Panc1 (cell line): ENCODE data around the gene FLT3. TPM values are rescaled to one million over a fixed set of nuclear protein-coding genes. Genes with fewer than 3 reads are reported as not detected.

ENCODE experiments used
- ATAC-seq: fragments of 200-7000 bp; cut with Tn5 transposase; 2 replicates; pipeline ENCODE4 v1.9.1; 2020; ENCODE audit warnings: mild to moderate bottlenecking, moderate library complexity
- BruUV-seq: library from RNA; stranded (reverse); fragments of 400-500 nt; replicated peaks from 2 replicates; lab custom pipeline; 2021; lab: Mats Ljungman, UMichigan
- CTCF ChIA-PET: fragments of 300-600 bp; sonication (Branson Sonifier 250); formaldehyde crosslinking; loops from one replicate; lab custom pipeline; 2022; ENCODE audit warnings: antibody characterized with exemption; lab: Charles Lee
- POLR2A ChIA-PET: fragments of 300-600 bp; sonication (Branson Sonifier 250); formaldehyde crosslinking; loops from one replicate; lab custom pipeline; 2022; ENCODE audit warnings: antibody characterized with exemption; lab: Charles Lee
- DNase-seq: peaks from one replicate; pipeline ENCODE4 v3.0.0-alpha.2; 2010; ENCODE audit warnings: low read depth, low spot score
- H3K27ac ChIP-seq: 2 replicates; pipeline ENCODE4 v1.5.1; 2011; ENCODE audit warnings: mild to moderate bottlenecking, low read length, inconsistent platforms
- H3K27me3 ChIP-seq: fragments of 200-500 bp; sonication (Bioruptor generic); 2 replicates; pipeline ENCODE4 v1.6.0; 2014; ENCODE audit warnings: low read length, inconsistent platforms; ENCODE audit not compliant: control insufficient read depth, insufficient read depth
- H3K36me3 ChIP-seq: fragments of 200-500 bp; sonication (Bioruptor generic); 2 replicates; pipeline ENCODE4 v1.5.1; 2014; ENCODE audit warnings: inconsistent platforms, mild to moderate bottlenecking, low read length, moderate library complexity; ENCODE audit not compliant: control insufficient read depth, insufficient read depth
- H3K4me1 ChIP-seq: 2 replicates; pipeline ENCODE4 v1.5.1; 2011; ENCODE audit warnings: inconsistent platforms, mild to moderate bottlenecking, low read length, moderate library complexity; ENCODE audit not compliant: control insufficient read depth, insufficient read depth
- H3K4me3 ChIP-seq, 2 experiments: 2 replicates each; pipeline ENCODE4 v1.5.1; 2011 to 2012; ENCODE audit warnings: low read depth in 2 of 2, low read length in 2 of 2, mild to moderate bottlenecking in 2 of 2, inconsistent platforms in 1 of 2, moderate library complexity in 1 of 2
- H3K9me3 ChIP-seq: fragments of 200-500 bp; sonication (Bioruptor generic); 2 replicates; pipeline ENCODE4 v1.5.1; 2014; ENCODE audit warnings: low read depth, mild to moderate bottlenecking, inconsistent platforms, low read length, moderate library complexity; ENCODE audit not compliant: control insufficient read depth, insufficient read depth
- CTCF ChIP-seq: fragments of 450-650 bp; IDR thresholded peaks from 2 replicates; pipeline ENCODE4 v1.5.1; 2017; ENCODE audit warnings: mild to moderate bottlenecking
- POLR2AphosphoS5 ChIP-seq: IDR thresholded peaks from 2 replicates; pipeline ENCODE4 v1.6.1; 2012; ENCODE audit warnings: mild to moderate bottlenecking, low read depth, low read length, moderate library complexity
- REST ChIP-seq, 2 experiments: IDR thresholded peaks; 2 replicates each; pipeline ENCODE4 v1.6.1; 2011 to 2012; ENCODE audit warnings: low read depth in 2 of 2, control low read depth in 1 of 2, low read length in 1 of 2, mild to moderate bottlenecking in 1 of 2, moderate library complexity in 1 of 2; ENCODE audit not compliant: insufficient read depth in 1 of 2
- SIN3A ChIP-seq: IDR thresholded peaks from 2 replicates; pipeline ENCODE4 v1.6.1; 2012; ENCODE audit warnings: low read depth, mild to moderate bottlenecking, low read length, moderate library complexity, borderline replicate concordance; ENCODE audit not compliant: insufficient read depth
- TCF7L2 ChIP-seq: IDR thresholded peaks from 2 replicates; pipeline ENCODE4 v1.6.1; 2011; ENCODE audit warnings: mild to moderate bottlenecking, low read depth, low read length, inconsistent platforms
- in situ Hi-C: cut with HindIII; loops from 2 replicates; pipeline ENCODE4 v1.10.0; 2016; ENCODE audit warnings: low sequenced_read_pairs, low pct_unique_long_range_greater_than_20kb
- intact Hi-C: fragments of 100-400 bp; cut with micrococcal nuclease; formaldehyde crosslinking; loops from one replicate; pipeline ENCODE4 v1.10.0; 2022; ENCODE audit not compliant: unreplicated experiment
- total RNA-seq: library from RNA; stranded (reverse); gene quantifications from one replicate; pipeline ENCODE4 v1.2.1, GENCODE V29; 2021; ENCODE audit not compliant: unreplicated experiment

Gene FLT3
- total RNA-seq, 1 experiment from 2014 or later, result 0.08 TPM

GRCh38 chr13:28044608-28045007, 55.8 kb downstream of the FLT3 start:
- ChIA-PET CTCF (no interaction called here), POLR2A (no interaction called here)
- BruUV-seq, result no TSS peak
- TF ChIP-seq CTCF (no peak), SIN3A (no peak), REST (IDR thresholded peaks at IDR 0.05; ENCODE audit: insufficient read depth in 1 of 2, low read depth in 2 of 2, low read length in 1 of 2) (no peak), TCF7L2 (no peak), POLR2AphosphoS5 (no peak)
- no peaks in the 10 kb centered on the region for H3K9me3 ChIP-seq
- no peak overlapping the region for H3K27ac ChIP-seq
- intact Hi-C loops, result no loop called here
- no peaks in the 10 kb centered on the region for H3K4me1 ChIP-seq
- no peak for ATAC-seq
- in situ Hi-C loops, result no loop called here
- H3K36me3 ChIP-seq, result no peaks in the 10 kb centered on the region
- DNase-seq, result no peak
- H3K4me3 ChIP-seq, result no peak overlapping the region
- H3K27me3 ChIP-seq, result peaks cover 12% of the 10 kb centered on the region

- no peak for TF ChIP-seq CTCF
- TF ChIP-seq TCF7L2, result no peak
- no peak for TF ChIP-seq POLR2AphosphoS5
- ATAC-seq, result no peak
- no TSS peak for BruUV-seq
- peaks cover 2% of the 10 kb centered on the region for H3K27me3 ChIP-seq
- H3K4me1 ChIP-seq, result no peaks in the 10 kb centered on the region
- intact Hi-C loops (no loop called here), in situ Hi-C loops (no loop called here)
- no peaks in the 10 kb centered on the region for H3K9me3 ChIP-seq
- ChIA-PET CTCF (no interaction called here), POLR2A (no interaction called here)
- H3K36me3 ChIP-seq, result no peaks in the 10 kb centered on the region
- H3K27ac ChIP-seq, result no peak overlapping the region
- DNase-seq, result no peak
- no peak overlapping the region for H3K4me3 ChIP-seq
Observed at GRCh38 chr13:28043224-28043623, 57.2 kb downstream of the FLT3 start.
